Panc1 (cell line): ENCODE measurements around the gene NARS2. TPM values are rescaled to one million over a fixed set of nuclear protein-coding genes. Genes with fewer than 3 reads are reported as not detected.

ENCODE experiments used
- ATAC-seq: fragments of 200-7000 bp; cut with Tn5 transposase; 2 replicates; pipeline ENCODE4 v1.9.1; 2020; ENCODE audit warnings: mild to moderate bottlenecking, moderate library complexity
- BruUV-seq: library from RNA; stranded (reverse); fragments of 400-500 nt; replicated peaks from 2 replicates; lab custom pipeline; 2021; lab: Mats Ljungman, UMichigan
- CTCF ChIA-PET: fragments of 300-600 bp; sonication (Branson Sonifier 250); formaldehyde crosslinking; loops from one replicate; lab custom pipeline; 2022; ENCODE audit warnings: antibody characterized with exemption; lab: Charles Lee
- POLR2A ChIA-PET: fragments of 300-600 bp; sonication (Branson Sonifier 250); formaldehyde crosslinking; loops from one replicate; lab custom pipeline; 2022; ENCODE audit warnings: antibody characterized with exemption; lab: Charles Lee
- DNase-seq: peaks from one replicate; pipeline ENCODE4 v3.0.0-alpha.2; 2010; ENCODE audit warnings: low read depth, low spot score
- H3K27ac ChIP-seq: 2 replicates; pipeline ENCODE4 v1.5.1; 2011; ENCODE audit warnings: mild to moderate bottlenecking, low read length, inconsistent platforms
- H3K27me3 ChIP-seq: fragments of 200-500 bp; sonication (Bioruptor generic); 2 replicates; pipeline ENCODE4 v1.6.0; 2014; ENCODE audit warnings: low read length, inconsistent platforms; ENCODE audit not compliant: control insufficient read depth, insufficient read depth
- H3K36me3 ChIP-seq: fragments of 200-500 bp; sonication (Bioruptor generic); 2 replicates; pipeline ENCODE4 v1.5.1; 2014; ENCODE audit warnings: inconsistent platforms, mild to moderate bottlenecking, low read length, moderate library complexity; ENCODE audit not compliant: control insufficient read depth, insufficient read depth
- H3K4me1 ChIP-seq: 2 replicates; pipeline ENCODE4 v1.5.1; 2011; ENCODE audit warnings: inconsistent platforms, mild to moderate bottlenecking, low read length, moderate library complexity; ENCODE audit not compliant: control insufficient read depth, insufficient read depth
- H3K4me3 ChIP-seq, 2 experiments: 2 replicates each; pipeline ENCODE4 v1.5.1; 2011 to 2012; ENCODE audit warnings: low read depth in 2 of 2, low read length in 2 of 2, mild to moderate bottlenecking in 2 of 2, inconsistent platforms in 1 of 2, moderate library complexity in 1 of 2
- H3K9me3 ChIP-seq: fragments of 200-500 bp; sonication (Bioruptor generic); 2 replicates; pipeline ENCODE4 v1.5.1; 2014; ENCODE audit warnings: low read depth, mild to moderate bottlenecking, inconsistent platforms, low read length, moderate library complexity; ENCODE audit not compliant: control insufficient read depth, insufficient read depth
- POLR2AphosphoS5 ChIP-seq: IDR thresholded peaks from 2 replicates; pipeline ENCODE4 v1.6.1; 2012; ENCODE audit warnings: mild to moderate bottlenecking, low read depth, low read length, moderate library complexity
- SIN3A ChIP-seq: IDR thresholded peaks from 2 replicates; pipeline ENCODE4 v1.6.1; 2012; ENCODE audit warnings: low read depth, mild to moderate bottlenecking, low read length, moderate library complexity, borderline replicate concordance; ENCODE audit not compliant: insufficient read depth
- TCF7L2 ChIP-seq: IDR thresholded peaks from 2 replicates; pipeline ENCODE4 v1.6.1; 2011; ENCODE audit warnings: mild to moderate bottlenecking, low read depth, low read length, inconsistent platforms
- in situ Hi-C: cut with HindIII; loops from 2 replicates; pipeline ENCODE4 v1.10.0; 2016; ENCODE audit warnings: low sequenced_read_pairs, low pct_unique_long_range_greater_than_20kb
- intact Hi-C: fragments of 100-400 bp; cut with micrococcal nuclease; formaldehyde crosslinking; loops from one replicate; pipeline ENCODE4 v1.10.0; 2022; ENCODE audit not compliant: unreplicated experiment
- total RNA-seq: library from RNA; stranded (reverse); gene quantifications from one replicate; pipeline ENCODE4 v1.2.1, GENCODE V29; 2021; ENCODE audit not compliant: unreplicated experiment
- TF ChIP-seq, protein P1 (sequence below): fragments of 450-650 bp; IDR thresholded peaks from 2 replicates; pipeline ENCODE4 v1.5.1; 2017; ENCODE audit warnings: mild to moderate bottlenecking
- TF ChIP-seq, protein P2 (sequence below), 2 experiments: IDR thresholded peaks; 2 replicates each; pipeline ENCODE4 v1.6.1; 2011 to 2012; ENCODE audit warnings: low read depth in 2 of 2, control low read depth in 1 of 2, low read length in 1 of 2, mild to moderate bottlenecking in 1 of 2, moderate library complexity in 1 of 2; ENCODE audit not compliant: insufficient read depth in 1 of 2

Gene NARS2
- total RNA-seq, 1 experiment from 2014 or later, result 29.8 TPM

DNA sequence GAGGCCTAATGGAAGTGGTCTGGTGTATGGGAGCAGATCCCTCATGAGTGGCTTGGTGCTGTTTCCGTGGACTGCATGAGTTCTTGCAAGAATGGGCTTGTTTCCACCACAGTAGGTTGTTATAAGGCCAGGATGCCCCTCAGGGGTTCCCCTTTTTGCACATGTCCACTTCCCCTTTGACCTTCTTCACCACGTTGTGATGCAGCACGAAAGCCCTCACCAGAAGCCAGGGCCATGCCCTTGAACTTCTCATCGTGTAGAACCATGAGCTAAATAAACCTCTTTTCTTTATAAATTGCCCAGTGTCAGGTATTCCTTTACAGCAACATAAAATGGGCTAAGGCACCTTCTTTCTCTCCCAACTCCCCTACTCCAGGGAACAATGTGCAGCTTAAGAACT lies 2.8 kb upstream of the NARS2 start:
- Histone ChIP-seq H3K27ac (no peak overlapping the region), H3K4me3 (no peak overlapping the region), H3K36me3 (0 out of 2 replicates have a peak, but pooled peaks cover 1% of the 10 kb centered on the region), H3K27me3 (peaks cover 7% of the 10 kb centered on the region; the same call in 1 of the 2 replicates), H3K4me1 (peaks cover 14% of the 10 kb centered on the region), H3K9me3 (peaks cover 1% of the 10 kb centered on the region; the same call in 1 of the 2 replicates)
- BruUV-seq, result no TSS peak
- intact Hi-C loops, result no loop called here
- POLR2A ChIA-PET, result no interaction called here
- ATAC-seq (no peak), DNase-seq (no peak)
- TF ChIP-seq SIN3A (no peak), TCF7L2 (no peak), POLR2AphosphoS5 (no peak)
- TF ChIP-seq, protein P1, sequence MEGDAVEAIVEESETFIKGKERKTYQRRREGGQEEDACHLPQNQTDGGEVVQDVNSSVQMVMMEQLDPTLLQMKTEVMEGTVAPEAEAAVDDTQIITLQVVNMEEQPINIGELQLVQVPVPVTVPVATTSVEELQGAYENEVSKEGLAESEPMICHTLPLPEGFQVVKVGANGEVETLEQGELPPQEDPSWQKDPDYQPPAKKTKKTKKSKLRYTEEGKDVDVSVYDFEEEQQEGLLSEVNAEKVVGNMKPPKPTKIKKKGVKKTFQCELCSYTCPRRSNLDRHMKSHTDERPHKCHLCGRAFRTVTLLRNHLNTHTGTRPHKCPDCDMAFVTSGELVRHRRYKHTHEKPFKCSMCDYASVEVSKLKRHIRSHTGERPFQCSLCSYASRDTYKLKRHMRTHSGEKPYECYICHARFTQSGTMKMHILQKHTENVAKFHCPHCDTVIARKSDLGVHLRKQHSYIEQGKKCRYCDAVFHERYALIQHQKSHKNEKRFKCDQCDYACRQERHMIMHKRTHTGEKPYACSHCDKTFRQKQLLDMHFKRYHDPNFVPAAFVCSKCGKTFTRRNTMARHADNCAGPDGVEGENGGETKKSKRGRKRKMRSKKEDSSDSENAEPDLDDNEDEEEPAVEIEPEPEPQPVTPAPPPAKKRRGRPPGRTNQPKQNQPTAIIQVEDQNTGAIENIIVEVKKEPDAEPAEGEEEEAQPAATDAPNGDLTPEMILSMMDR, result no peak
- TF ChIP-seq, protein P2, sequence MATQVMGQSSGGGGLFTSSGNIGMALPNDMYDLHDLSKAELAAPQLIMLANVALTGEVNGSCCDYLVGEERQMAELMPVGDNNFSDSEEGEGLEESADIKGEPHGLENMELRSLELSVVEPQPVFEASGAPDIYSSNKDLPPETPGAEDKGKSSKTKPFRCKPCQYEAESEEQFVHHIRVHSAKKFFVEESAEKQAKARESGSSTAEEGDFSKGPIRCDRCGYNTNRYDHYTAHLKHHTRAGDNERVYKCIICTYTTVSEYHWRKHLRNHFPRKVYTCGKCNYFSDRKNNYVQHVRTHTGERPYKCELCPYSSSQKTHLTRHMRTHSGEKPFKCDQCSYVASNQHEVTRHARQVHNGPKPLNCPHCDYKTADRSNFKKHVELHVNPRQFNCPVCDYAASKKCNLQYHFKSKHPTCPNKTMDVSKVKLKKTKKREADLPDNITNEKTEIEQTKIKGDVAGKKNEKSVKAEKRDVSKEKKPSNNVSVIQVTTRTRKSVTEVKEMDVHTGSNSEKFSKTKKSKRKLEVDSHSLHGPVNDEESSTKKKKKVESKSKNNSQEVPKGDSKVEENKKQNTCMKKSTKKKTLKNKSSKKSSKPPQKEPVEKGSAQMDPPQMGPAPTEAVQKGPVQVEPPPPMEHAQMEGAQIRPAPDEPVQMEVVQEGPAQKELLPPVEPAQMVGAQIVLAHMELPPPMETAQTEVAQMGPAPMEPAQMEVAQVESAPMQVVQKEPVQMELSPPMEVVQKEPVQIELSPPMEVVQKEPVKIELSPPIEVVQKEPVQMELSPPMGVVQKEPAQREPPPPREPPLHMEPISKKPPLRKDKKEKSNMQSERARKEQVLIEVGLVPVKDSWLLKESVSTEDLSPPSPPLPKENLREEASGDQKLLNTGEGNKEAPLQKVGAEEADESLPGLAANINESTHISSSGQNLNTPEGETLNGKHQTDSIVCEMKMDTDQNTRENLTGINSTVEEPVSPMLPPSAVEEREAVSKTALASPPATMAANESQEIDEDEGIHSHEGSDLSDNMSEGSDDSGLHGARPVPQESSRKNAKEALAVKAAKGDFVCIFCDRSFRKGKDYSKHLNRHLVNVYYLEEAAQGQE (IDR thresholded peaks at IDR 0.05; ENCODE audit: insufficient read depth in 1 of 2, low read depth in 2 of 2, low read length in 1 of 2), result no peak
- CTCF ChIA-PET, result no interaction called here
- in situ Hi-C loops, result no loop called here

DNA sequence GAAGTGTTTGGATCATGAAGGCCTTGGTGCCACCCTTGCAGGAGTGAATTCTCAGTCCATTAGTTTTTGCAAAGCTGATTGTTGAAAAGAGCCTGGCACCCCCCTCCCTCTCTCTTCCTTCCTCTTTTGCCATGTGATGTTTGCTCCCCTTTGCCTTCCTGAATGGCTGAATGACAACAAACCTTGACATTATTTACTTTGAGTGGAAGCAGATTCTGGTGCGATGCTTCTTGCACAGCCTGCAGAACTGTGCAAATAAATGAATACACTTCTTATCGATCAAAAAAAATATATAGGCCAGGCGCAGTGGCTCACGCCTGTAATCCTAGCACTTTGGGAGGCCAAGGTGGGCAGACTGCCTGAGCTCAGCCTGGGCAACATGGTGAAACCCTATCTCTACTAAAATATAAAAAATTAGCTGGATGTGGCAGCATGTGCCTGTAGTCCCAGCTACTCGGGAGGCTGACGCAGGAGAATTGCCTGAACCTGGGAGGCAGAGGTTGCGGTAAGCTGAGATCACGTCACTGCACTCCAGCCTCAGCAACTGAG lies 2.0 kb upstream of the NARS2 start:
- no peaks in the 10 kb centered on the region; the same call in 1 of the 2 replicates for H3K9me3 ChIP-seq
- no TSS peak for BruUV-seq
- intact Hi-C loops (no loop called here), in situ Hi-C loops (no loop called here)
- H3K36me3 ChIP-seq, result 0 out of 2 replicates have a peak, but pooled peaks cover 3% of the 10 kb centered on the region
- ATAC-seq (no peak), DNase-seq (no peak)
- CTCF ChIA-PET, result no interaction called here
- POLR2A ChIA-PET, result no interaction called here
- H3K27me3 ChIP-seq, result peaks cover 2% of the 10 kb centered on the region; the same call in 1 of the 2 replicates
- peaks cover 14% of the 10 kb centered on the region for H3K4me1 ChIP-seq
- H3K4me3 ChIP-seq, result no peak overlapping the region
- H3K27ac ChIP-seq, result no peak overlapping the region
- TF ChIP-seq, protein P1, result no peak
- TF ChIP-seq POLR2AphosphoS5, result no peak
- TF ChIP-seq, protein P2 (IDR thresholded peaks at IDR 0.05; ENCODE audit: insufficient read depth in 1 of 2, low read depth in 2 of 2, low read length in 1 of 2), result no peak
- no peak for TF ChIP-seq TCF7L2
- no peak for TF ChIP-seq SIN3A
